ENCODE measurements around the gene CLEC17A. TPM values are rescaled to one million over a fixed set of nuclear protein-coding genes. Genes with fewer than 3 reads are reported as not detected.

The CLEC17A gene
- total and polyA plus RNA-seq, 2 of the 8 experiments (the other 6 are each of a cell fraction or from before 2014, with no cell fraction given): not detected

- TF ChIP-seq CBX5 (IDR thresholded peaks at IDR 0.05; ENCODE audit: low read depth, low read length) (no peak), SIN3A (conservative IDR thresholded peaks at IDR 0.05 in 1 of 2, IDR thresholded peaks at IDR 0.05 in 1 of 2; ENCODE audit: low read depth in 1 of 2, low read length in 2 of 2) (no peak)
Observed at GRCh38 chr19:14542711-14543328, 40.1 kb upstream of the CLEC17A start (continued).
